HL-60 (cell line): Measurements from ENCODE around the gene ABAT.

Source experiments
- GABPA ChIP-seq: IDR thresholded peaks from 2 replicates; pipeline ENCODE4 v1.6.1; 2012; ENCODE audit warnings: low read depth
- POLR2AphosphoS5 ChIP-seq: IDR thresholded peaks from 2 replicates; pipeline ENCODE4 v1.6.1; 2012; ENCODE audit warnings: low read depth
- REST ChIP-seq: IDR thresholded peaks from 2 replicates; pipeline ENCODE4 v1.6.1; 2012; ENCODE audit warnings: low read depth; ENCODE audit not compliant: insufficient replicate concordance
- TF ChIP-seq, protein P1 (sequence below): IDR thresholded peaks from one replicate; pipeline ENCODE4 v1.5.1; 2011; ENCODE audit warnings: low read length, control low read depth, inconsistent platforms; ENCODE audit not compliant: insufficient read depth

- TF ChIP-seq, protein P1, sequence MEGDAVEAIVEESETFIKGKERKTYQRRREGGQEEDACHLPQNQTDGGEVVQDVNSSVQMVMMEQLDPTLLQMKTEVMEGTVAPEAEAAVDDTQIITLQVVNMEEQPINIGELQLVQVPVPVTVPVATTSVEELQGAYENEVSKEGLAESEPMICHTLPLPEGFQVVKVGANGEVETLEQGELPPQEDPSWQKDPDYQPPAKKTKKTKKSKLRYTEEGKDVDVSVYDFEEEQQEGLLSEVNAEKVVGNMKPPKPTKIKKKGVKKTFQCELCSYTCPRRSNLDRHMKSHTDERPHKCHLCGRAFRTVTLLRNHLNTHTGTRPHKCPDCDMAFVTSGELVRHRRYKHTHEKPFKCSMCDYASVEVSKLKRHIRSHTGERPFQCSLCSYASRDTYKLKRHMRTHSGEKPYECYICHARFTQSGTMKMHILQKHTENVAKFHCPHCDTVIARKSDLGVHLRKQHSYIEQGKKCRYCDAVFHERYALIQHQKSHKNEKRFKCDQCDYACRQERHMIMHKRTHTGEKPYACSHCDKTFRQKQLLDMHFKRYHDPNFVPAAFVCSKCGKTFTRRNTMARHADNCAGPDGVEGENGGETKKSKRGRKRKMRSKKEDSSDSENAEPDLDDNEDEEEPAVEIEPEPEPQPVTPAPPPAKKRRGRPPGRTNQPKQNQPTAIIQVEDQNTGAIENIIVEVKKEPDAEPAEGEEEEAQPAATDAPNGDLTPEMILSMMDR: no peak
- no peak for TF ChIP-seq POLR2AphosphoS5
- no peak for TF ChIP-seq REST
- TF ChIP-seq GABPA: no peak
These were observed 46.5 kb downstream of the ABAT start for GRCh38 chr16:8720967-8721308.
